ENCODE data around the gene ELF3. TPM values are rescaled to one million over a fixed set of nuclear protein-coding genes. Genes with fewer than 3 reads are reported as not detected.
"Not testable (repeated sequence)": the region's sequence is repeated elsewhere in the genome, so short reads cannot be mapped to it uniquely, and the experiment has no call there.

ELF3 gene
- under 0.01 TPM in 2 replicates for total RNA-seq

DNA sequence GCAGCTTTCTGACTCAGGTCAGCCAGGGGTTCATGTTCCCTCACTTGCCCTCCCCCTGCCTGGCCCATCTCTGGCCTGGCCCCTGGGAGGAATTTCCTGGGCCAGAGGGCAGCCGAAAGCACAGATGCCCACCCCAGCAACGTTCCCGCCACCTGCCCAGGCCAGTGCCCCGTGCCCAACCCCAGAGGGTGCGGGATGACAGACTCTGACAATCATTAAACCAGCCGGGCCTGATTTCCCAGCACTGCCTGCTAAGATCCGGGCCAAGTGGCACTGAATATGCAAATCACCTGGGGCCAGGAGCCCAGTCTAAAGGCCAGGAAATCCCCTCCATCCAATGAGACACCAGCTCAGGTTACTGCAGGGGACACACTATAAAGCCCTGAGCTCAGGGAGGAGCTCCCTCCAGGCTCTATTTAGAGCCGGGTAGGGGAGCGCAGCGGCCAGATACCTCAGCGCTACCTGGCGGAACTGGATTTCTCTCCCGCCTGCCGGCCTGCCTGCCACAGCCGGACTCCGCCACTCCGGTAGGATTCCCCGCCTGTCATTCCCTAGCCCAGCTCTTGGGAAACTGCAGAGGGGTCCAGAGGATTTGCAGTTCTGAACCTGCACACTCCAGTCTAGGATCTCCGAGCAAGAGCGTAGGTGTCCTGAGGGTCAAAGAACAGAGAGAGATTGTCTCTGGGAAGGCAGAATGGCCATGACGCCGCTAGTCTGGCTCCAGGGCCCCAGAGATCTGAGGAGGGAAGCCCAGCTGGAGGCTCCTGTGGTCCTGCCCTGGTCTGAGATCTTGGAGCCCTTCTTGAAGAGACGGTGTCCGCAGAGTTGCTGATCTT, at the start of gene ELF3:
TSS of gene ELF3 (plus strand) at position 408 of the 836 bp plus-strand sequence. CDS start 550 bp downstream, outside the sequence.
- H3K27me3 ChIP-seq (ENCODE audit: insufficient read depth, low read length), result no peaks in the 10 kb centered on the region
- H2AFZ ChIP-seq (ENCODE audit: low read length), result no peak within 1 kb of the TSS
- H3K4me3 ChIP-seq (ENCODE audit: insufficient read depth, low read length), result no peak within 1 kb of the TSS
- no peak within 1 kb of the TSS for H3K27ac ChIP-seq (ENCODE audit: low read depth, low read length)
- DNase-seq (ENCODE audit: insufficient read length, low spot score, missing footprints), result no peak
- H3K4me2 ChIP-seq (ENCODE audit: insufficient read depth, low read length), result no peak within 1 kb of the TSS
- no peaks in the 10 kb centered on the region for H3K4me1 ChIP-seq (ENCODE audit: insufficient read depth, low read length)
- no peaks in the 10 kb centered on the region for H4K20me1 ChIP-seq (ENCODE audit: insufficient read depth, low read length)
- TF ChIP-seq, protein P1, sequence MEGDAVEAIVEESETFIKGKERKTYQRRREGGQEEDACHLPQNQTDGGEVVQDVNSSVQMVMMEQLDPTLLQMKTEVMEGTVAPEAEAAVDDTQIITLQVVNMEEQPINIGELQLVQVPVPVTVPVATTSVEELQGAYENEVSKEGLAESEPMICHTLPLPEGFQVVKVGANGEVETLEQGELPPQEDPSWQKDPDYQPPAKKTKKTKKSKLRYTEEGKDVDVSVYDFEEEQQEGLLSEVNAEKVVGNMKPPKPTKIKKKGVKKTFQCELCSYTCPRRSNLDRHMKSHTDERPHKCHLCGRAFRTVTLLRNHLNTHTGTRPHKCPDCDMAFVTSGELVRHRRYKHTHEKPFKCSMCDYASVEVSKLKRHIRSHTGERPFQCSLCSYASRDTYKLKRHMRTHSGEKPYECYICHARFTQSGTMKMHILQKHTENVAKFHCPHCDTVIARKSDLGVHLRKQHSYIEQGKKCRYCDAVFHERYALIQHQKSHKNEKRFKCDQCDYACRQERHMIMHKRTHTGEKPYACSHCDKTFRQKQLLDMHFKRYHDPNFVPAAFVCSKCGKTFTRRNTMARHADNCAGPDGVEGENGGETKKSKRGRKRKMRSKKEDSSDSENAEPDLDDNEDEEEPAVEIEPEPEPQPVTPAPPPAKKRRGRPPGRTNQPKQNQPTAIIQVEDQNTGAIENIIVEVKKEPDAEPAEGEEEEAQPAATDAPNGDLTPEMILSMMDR (IDR thresholded peaks at IDR 0.05; ENCODE audit: extremely low read depth, low read depth, low read length), result no peak
- H3K36me3 ChIP-seq (ENCODE audit: insufficient read depth, low read length), result peaks cover 6% of the 10 kb centered on the region
- H3K79me2 ChIP-seq (ENCODE audit: insufficient read depth, low read length), result no peaks in the 10 kb centered on the region
- no peaks in the 10 kb centered on the region for H3K9me3 ChIP-seq (ENCODE audit: low read depth, low read length)

GRCh38 chr1:201962382-201962781, 48.0 kb upstream of the ELF3 start:
- H4K20me1 ChIP-seq (ENCODE audit: insufficient read depth, low read length); H3K4me2 ChIP-seq (ENCODE audit: insufficient read depth, low read length); DNase-seq (ENCODE audit: insufficient read length, low spot score, missing footprints); H3K4me3 ChIP-seq (ENCODE audit: insufficient read depth, low read length); H3K27me3 ChIP-seq (ENCODE audit: insufficient read depth, low read length); H3K27ac ChIP-seq (ENCODE audit: low read depth, low read length); H3K9me3 ChIP-seq (ENCODE audit: low read depth, low read length); H3K4me1 ChIP-seq (ENCODE audit: insufficient read depth, low read length); H2AFZ ChIP-seq (ENCODE audit: low read length): not testable (repeated sequence)
- peaks cover 45% of the 10 kb centered on the region for H3K79me2 ChIP-seq (ENCODE audit: insufficient read depth, low read length)
- peaks cover 79% of the 10 kb centered on the region for H3K36me3 ChIP-seq (ENCODE audit: insufficient read depth, low read length)

- Histone ChIP-seq H3K4me1 (ENCODE audit: insufficient read depth, low read length) (peaks cover 7% of the 10 kb centered on the region), H3K27ac (ENCODE audit: low read depth, low read length) (peak overlapping the region; percentile 28), H3K36me3 (ENCODE audit: insufficient read depth, low read length) (peaks cover 81% of the 10 kb centered on the region), H3K79me2 (ENCODE audit: insufficient read depth, low read length) (peaks cover 37% of the 10 kb centered on the region), H3K27me3 (ENCODE audit: insufficient read depth, low read length) (no peaks in the 10 kb centered on the region), H3K9me3 (ENCODE audit: low read depth, low read length) (no peaks in the 10 kb centered on the region), H2AFZ (ENCODE audit: low read length) (no peak overlapping the region), H3K4me2 (ENCODE audit: insufficient read depth, low read length) (no peak overlapping the region), H4K20me1 (ENCODE audit: insufficient read depth, low read length) (peaks cover 5% of the 10 kb centered on the region), H3K4me3 (ENCODE audit: insufficient read depth, low read length) (no peak overlapping the region)
- DNase-seq (ENCODE audit: insufficient read length, low spot score, missing footprints), result no peak
- TF ChIP-seq, protein P1 (IDR thresholded peaks at IDR 0.05; ENCODE audit: extremely low read depth, low read depth, low read length), result no peak
These were observed 46.1 kb upstream of the ELF3 start for GRCh38 chr1:201964261-201964660.

DNA sequence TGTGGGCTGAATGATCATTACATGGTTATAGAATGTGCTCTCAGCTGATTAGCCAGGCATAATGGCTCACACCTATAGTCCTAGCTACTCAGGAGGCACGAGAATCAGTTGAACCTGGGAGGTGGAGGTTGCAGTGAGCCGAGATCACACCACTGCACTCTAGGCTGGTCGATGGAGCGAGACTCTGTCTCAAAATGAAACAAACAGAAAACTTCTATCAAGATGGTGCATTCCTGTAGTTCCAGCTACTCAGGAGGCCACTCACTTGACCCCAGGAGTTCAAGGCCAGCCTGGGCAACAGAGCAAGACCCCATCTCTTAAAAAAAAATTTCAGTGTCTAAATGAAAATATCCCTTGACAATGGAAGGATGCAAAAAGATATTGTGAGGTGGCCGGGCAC, 44.2 kb upstream of the ELF3 start:
- Histone ChIP-seq H3K4me3 (ENCODE audit: insufficient read depth, low read length) (no peak overlapping the region), H3K79me2 (ENCODE audit: insufficient read depth, low read length) (peaks cover 31% of the 10 kb centered on the region), H3K4me2 (ENCODE audit: insufficient read depth, low read length) (no peak overlapping the region), H3K27me3 (ENCODE audit: insufficient read depth, low read length) (no peaks in the 10 kb centered on the region), H3K27ac (ENCODE audit: low read depth, low read length) (no peak overlapping the region), H2AFZ (ENCODE audit: low read length) (no peak overlapping the region), H3K9me3 (ENCODE audit: low read depth, low read length) (no peaks in the 10 kb centered on the region), H3K4me1 (ENCODE audit: insufficient read depth, low read length) (peaks cover 7% of the 10 kb centered on the region), H4K20me1 (ENCODE audit: insufficient read depth, low read length) (peaks cover 5% of the 10 kb centered on the region), H3K36me3 (ENCODE audit: insufficient read depth, low read length) (peaks cover 81% of the 10 kb centered on the region)
- no peak for DNase-seq (ENCODE audit: insufficient read length, low spot score, missing footprints)
- TF ChIP-seq, protein P1 (IDR thresholded peaks at IDR 0.05; ENCODE audit: extremely low read depth, low read depth, low read length), result no peak
